HG03460 (cell line): Measurements from ENCODE around the gene EPB41L4A.
"Not testable (repeated sequence)": the region's sequence is repeated elsewhere in the genome, so short reads cannot be mapped to it uniquely, and the experiment has no call there.

ENCODE experiments used
- ATAC-seq: cut with Tn5 transposase; IDR thresholded peaks from one replicate; pipeline ENCODE4 v1.9.1; 2021; ENCODE audit not compliant: unreplicated experiment

EPB41L4A gene

GRCh38 chr5:112217843-112218579, 201.1 kb downstream of the EPB41L4A start:
- no peak for ATAC-seq

GRCh38 chr5:112216140-112216539, 202.9 kb downstream of the EPB41L4A start:
- no peak for ATAC-seq

- no peak for ATAC-seq
These were observed 208.6 kb downstream of the EPB41L4A start for GRCh38 chr5:112210430-112211005.

GRCh38 chr5:112208699-112209615, 210.1 kb downstream of the EPB41L4A start:
- no peak for ATAC-seq

GRCh38 chr5:112208195-112208594, 210.9 kb downstream of the EPB41L4A start:
- not testable (repeated sequence) for ATAC-seq

DNA sequence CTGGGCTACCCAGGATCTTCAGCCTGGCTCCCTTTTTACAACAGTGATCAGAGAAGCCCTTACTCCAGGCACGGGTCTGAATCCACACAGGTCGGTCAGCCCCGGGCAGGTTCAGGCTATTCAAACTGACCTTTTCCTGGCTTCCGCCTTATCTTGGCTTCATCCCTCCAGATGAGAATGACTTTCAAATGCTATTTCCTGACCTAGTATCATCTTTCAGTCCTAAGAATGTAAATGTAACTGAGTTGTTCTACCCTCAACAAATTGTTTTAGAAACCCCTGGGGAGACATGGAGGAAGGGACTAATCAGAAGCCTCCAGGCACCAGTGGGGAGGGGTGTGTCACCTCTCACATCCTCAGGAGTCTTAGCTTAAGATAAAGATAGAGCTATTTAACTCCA, 213.2 kb downstream of the EPB41L4A start:
- no peak for ATAC-seq

DNA sequence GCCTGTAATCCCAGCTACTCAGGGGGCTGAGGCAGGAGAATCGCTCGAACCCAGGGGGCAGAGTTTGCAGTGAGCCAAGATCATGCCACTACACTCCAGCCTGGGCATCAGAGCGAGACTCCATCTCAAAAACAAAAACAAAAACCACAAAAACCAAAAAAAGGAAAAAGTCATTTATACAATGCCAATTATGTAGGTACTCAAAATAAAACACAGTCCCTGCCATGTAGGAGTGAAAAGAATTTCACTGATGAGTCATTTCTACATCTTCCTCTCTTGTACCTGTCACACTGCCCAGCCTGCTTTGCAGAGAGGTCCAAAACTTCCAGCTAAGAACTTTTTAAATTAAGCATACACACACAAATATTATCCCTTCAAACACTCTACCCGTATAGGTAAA, 215.8 kb downstream of the EPB41L4A start:
- ATAC-seq, result no peak

DNA sequence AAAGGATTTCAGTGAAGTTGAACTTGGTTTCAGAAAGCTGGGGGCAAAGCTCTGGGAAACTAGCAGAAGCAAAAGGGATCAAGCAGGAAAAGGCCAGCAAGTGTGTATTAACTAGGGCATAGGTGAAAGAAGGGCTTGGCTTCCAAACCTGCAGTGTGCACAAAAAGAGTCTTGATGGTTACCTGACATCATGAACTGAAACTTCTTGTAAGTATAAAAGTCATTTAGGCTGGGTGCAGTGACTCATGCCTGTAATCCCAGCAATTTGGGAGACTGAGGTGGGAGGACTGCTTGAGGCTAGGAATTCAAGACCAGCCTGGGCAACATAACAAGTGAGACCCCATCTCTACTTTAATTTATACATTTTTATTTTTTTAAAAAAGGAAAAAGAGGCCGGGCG, 216.4 kb downstream of the EPB41L4A start:
- no peak for ATAC-seq

GRCh38 chr5:112201141-112201540, 217.9 kb downstream of the EPB41L4A start:
- no peak for ATAC-seq

GRCh38 chr5:112200131-112200530, 218.9 kb downstream of the EPB41L4A start:
- no peak for ATAC-seq

- no peak for ATAC-seq
These were observed 222.5 kb downstream of the EPB41L4A start for GRCh38 chr5:112196584-112196983.

- ATAC-seq, result no peak
These were observed 223.2 kb downstream of the EPB41L4A start for GRCh38 chr5:112195924-112196323.

- no peak for ATAC-seq
These were observed 226.2 kb downstream of the EPB41L4A start for GRCh38 chr5:112192866-112193265.

GRCh38 chr5:112192072-112192471, 227.0 kb downstream of the EPB41L4A start:
- ATAC-seq, result no peak

GRCh38 chr5:112189391-112189790, 229.7 kb downstream of the EPB41L4A start:
- no peak for ATAC-seq

GRCh38 chr5:112186401-112186990, 232.6 kb downstream of the EPB41L4A start:
- no peak for ATAC-seq

DNA sequence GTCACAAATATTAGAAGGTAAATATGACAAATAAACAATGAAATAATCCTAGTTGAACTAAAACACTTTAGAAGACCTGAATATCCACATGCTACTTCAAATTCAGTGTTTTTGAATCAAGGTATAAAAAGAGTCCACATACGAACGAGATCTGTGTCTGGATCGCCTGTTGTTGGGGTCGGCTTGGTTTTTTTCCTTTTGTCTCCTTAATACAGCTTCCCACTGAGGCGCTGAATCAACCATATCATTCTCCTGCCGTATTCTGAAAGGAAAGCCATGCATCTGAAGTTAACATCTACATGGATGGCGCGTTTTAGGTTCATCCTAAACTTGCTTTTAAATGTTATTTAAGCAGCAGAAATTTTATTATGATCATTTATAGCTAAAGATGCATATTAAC, 235.2 kb downstream of the EPB41L4A start:
- ATAC-seq, result no peak

GRCh38 chr5:112183103-112183711, 235.9 kb downstream of the EPB41L4A start:
- no peak for ATAC-seq

DNA sequence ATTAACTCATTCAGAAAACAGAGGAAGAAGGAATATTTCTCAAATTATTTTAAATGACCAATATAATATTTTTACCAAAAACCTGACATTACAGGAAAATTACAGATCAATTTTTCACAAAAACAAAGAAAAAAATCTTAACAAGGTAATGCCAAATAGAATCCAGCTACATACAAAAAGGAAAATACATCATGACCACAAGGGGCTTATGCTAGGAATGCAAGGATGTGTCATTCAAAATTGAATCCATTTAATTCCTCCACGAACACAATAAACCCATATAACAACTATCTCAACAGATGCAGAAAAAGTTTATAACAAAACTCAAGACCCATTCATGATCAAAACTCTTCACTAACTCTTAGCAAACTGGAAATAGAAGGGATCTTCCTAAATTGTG, 239.8 kb downstream of the EPB41L4A start:
- ATAC-seq, result no peak

- ATAC-seq, result peak; percentile 89
These were observed 244.0 kb downstream of the EPB41L4A start for GRCh38 chr5:112174959-112175594.
